Fibroblast of villous mesenchyme (primary cell): ENCODE data around the gene CTNNA2. TPM values are rescaled to one million over a fixed set of nuclear protein-coding genes. Genes with fewer than 3 reads are reported as not detected.

Experiments
- DNase-seq: peaks from one replicate; pipeline ENCODE4 v3.0.0-alpha.2; 2010; ENCODE audit warnings: low read depth
- H3K4me3 ChIP-seq: 2 replicates; pipeline ENCODE4 v1.5.1; 2011; ENCODE audit warnings: low read depth, mild to moderate bottlenecking, low read length
- CTCF ChIP-seq: IDR thresholded peaks from 2 replicates; pipeline ENCODE4 v1.5.1; 2012; ENCODE audit warnings: low read depth, mild to moderate bottlenecking, low read length; ENCODE audit not compliant: insufficient read depth
- small RNA-seq: library from RNA; depleted of rRNA; stranded (forward); fragments of <200 nt; gene quantifications from one replicate; pipeline ENCODE3, GENCODE V24; 2012
- total RNA-seq: library from RNA; depleted of rRNA; stranded (reverse); fragments of >200 nt; gene quantifications from 2 replicates; pipeline ENCODE4 v1.2.3, GENCODE V29; 2012

Gene CTNNA2
- total RNA-seq, 1 donor = not detected

DNA sequence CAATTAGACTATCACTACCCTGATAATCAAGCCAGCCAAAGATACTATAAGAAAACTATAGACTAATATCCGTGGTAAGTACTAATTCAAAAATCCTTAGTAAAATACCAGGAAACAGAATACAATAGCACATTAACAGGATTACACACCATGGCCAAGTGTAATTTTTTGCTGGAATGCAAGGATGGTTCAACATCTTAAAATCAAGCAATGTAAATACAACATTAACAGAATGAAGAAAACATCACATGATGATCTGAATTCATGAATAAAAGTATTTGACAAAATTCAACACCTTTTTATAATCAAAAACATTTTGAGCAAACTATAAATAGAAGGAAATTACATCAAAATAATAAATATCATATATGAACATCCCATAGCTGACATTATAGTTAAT, 1142.4 kb downstream of the CTNNA2 start:
- DNase-seq = no peak

DNA sequence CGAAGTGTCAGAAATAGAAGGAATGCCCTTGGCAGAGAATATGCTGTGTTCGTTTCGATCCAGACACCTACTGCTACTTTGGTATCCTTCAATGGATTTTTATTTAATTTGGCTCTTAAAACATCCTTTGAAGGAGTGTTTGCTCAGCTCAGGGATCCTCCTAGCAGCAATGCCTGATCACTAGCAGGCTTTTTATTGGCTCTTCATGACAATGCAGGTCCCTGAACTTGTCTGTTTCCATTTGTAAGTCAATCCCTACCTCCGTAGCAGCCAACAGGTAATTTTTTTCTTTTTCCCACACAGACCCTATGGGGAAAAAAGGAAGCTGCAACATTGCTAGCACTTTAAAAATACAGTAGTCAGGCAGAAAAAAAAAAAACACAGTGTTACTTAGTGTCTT, 1157.9 kb downstream of the CTNNA2 start:
- DNase-seq = no peak
- no peak for TF ChIP-seq CTCF

More for the DNA sequence above, 1142.4 kb downstream of the CTNNA2 start:
- no peak for TF ChIP-seq CTCF
- H3K4me3 ChIP-seq = no peak overlapping the region

DNA sequence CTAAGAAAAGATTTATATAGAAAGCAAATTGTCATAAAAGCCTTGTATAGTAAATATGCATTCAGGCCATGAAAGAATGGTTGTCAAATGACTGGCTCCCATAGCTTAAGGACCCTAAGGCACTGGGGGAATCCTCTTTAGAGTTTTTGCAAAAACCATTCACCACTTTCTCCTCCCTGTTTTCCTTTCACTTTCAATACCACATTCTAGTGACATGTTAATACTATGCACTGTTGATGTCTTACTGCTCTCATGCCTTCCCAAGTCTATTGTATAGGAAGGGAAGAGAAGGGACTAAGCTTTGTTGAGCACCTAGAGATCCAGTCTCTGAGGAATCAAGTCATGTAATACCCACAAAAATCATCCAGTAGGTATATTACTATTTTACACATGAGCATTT, 1174.7 kb downstream of the CTNNA2 start:
- DNase-seq = no peak
- H3K4me3 ChIP-seq = no peak overlapping the region
- TF ChIP-seq CTCF = no peak

More for the DNA sequence above, 1157.9 kb downstream of the CTNNA2 start:
- no peak overlapping the region for H3K4me3 ChIP-seq

- no peak overlapping the region for H3K4me3 ChIP-seq
- no peak for TF ChIP-seq CTCF
- no peak for DNase-seq
Observed at GRCh38 chr2:80689106-80689505, 1176.3 kb downstream of the CTNNA2 start.

Small RNA genes within 50 kb of the gene (small RNA-seq; reads per million reads assigned to genes)
- gene MIR4264 (not detected), gene MIR8080 (not detected), gene RNU6-561P (not detected)
